HG03469 (cell line): Measurements from ENCODE around the gene KIF17.
A peak's percentile ranks its signal among the peaks of the same experiment; 100 is the strongest.

Experiments used
- ATAC-seq: cut with Tn5 transposase; IDR thresholded peaks from one replicate; pipeline ENCODE4 v1.9.1; 2021; ENCODE audit warnings: mild to moderate bottlenecking, moderate library complexity, moderate number of reproducible peaks; ENCODE audit not compliant: unreplicated experiment

KIF17 gene

DNA sequence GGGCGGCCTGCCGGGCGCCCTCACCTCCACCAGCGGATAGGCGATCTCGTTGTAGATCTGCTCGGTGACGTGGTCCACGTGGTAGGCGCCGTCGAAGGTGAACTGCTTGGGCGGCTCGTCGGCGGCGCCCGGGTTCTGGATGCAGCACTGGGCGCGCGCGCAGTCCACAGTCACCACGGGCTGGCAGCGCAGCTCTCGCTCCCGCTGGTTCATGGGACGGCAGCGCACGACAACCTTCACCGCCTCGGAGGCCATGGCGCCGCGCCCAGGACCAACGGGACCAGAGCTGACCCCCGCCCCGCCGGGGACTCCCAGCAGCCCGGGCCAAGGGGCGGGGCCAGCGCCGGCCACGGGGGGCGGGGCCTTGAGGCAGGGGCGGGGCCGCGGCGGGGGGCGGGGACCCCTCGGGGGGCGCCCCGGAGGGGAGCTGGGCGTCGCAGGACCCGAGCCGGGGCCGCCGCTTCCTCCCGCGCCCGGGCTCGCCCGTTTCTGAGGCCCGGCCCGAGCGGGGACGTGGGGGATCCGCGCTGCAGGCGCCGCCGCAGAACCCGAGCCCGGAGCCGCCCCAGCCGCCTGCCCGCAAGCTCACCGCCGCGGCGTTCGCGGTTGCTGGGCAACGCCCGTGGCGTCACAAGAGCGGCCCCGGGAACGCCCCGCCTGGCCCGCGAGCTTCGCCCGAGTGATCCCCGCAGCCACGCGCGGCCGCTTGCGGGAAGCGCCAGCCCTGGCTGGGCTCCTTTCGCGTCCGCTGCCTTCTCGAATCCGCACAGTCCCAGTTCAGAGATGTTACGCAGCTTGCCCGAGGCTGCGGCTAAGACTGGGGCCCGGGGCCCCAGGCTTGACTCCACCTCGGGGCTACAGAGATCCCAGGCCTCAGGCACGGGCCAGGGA is at the start of gene KIF17:
TSS of gene KIF17 (minus strand) at position 556 of the 891 bp plus-strand sequence. CDS start at position 255, 301 bp downstream.
- no peak for ATAC-seq

DNA sequence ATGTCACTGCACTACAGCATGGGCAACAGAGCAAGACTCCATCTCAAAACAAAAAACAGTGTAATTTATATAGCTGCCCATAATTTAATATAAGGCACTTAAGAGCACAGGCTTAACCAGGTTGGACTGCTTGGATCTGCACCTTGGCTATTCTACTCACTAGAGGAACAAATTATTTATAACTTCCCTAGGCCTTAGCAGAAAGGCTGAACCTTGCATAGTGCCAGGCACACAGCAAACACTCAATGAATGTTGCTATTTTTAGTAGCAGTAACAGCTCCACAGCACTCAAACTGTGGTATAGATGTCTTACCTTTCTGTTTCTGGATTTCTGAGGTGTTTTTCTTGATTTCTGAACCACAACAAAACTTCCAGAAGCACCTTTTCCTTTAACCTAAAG is 49.5 kb upstream of the KIF17 start:
- ATAC-seq = no peak

DNA sequence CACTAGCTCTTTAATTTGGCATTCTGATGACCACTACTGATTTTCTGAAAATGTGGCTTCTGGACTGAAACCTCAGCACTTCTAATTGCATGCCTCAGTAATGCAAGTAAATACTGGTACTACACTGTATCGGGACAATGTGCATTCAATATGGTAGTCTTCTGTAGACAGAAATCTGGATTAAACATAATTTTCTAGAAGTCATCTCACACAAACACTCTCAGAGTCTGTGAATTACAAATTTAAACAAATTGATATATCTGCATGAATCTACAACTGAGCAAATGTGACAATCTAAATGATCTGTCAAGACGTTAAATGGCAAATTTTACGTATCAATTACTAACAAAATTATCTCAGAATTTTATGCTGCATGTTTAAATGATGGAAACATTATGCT is 45.6 kb upstream of the KIF17 start:
- no peak for ATAC-seq

DNA sequence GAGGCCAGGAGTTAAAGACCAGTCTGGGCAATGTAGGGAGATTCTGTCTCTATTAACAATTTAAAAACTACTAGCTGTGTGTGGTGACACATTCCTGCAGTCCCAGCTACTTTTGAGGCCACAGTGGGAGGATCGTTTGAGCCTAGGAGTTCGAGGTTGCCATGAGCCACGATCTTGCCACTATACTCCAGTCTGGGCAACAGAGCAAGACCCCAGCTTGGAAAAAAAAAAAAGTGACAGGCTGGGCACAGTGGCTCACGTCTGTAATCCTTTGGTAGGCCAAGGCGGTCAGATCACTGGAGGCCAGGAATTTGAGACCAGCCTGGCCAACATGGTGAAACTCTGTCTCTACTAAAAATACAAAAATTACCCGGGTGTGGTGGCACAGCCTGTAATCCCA is 42.5 kb upstream of the KIF17 start:
- ATAC-seq = no peak

DNA sequence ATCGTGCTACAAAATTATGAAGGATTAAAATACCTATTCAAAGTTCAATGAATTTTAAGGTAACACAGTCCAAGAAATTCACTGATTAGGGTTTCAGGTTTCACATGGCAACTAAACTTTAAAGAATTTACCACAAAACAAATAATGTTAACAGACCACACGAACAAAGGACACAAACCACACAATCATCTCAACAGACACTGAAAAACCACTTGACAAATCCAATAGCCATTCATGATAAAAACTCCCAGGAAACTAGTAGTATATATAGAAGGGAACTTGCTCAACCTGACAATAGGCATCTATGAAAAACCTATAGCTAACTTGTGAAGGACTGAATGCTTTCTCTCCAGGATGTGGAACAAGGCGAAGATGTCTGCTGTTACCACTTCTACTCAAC is 35.8 kb upstream of the KIF17 start:
- no peak for ATAC-seq

- ATAC-seq = no peak
These were observed 33.7 kb upstream of the KIF17 start for GRCh38 chr1:20751462-20751990.

DNA sequence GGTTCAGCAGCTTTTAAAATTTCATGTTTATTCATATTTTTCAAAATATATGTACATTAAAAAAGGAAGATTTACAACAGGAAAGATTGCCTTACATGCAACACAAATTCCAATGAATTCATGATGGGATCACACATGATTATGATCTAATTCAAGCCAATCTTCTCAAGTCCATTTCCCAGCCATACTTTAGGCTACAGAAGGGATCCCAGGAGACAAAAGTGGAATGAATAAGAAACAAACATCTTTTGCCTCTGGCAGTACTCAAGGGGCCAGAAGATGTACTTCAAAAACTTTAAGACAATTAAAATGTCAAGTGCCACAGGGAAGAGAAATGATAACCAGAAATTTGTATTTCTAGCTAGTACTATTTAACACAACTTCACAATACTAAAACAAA is 24.9 kb upstream of the KIF17 start:
- no peak for ATAC-seq

DNA sequence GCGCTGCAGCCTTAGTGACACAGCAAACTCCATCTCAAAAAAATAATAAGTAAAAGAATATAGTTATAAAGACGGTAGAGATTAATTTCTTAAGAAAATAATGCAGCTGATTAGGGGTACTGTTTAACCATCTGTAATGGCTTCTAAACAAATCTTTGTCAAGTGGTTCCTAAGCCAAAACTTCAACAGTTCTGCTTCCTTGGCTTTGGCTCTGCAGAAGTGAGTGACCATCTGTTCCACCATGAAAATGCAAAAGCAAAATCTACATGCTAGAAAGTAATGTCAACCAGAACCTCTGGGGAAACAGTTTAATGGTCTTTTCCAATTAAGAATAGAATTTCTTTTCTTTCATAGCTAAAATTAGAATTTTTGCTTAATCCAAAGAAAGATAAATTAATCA is 23.0 kb upstream of the KIF17 start:
- ATAC-seq = no peak

- no peak for ATAC-seq
These were observed 21.4 kb upstream of the KIF17 start for GRCh38 chr1:20739225-20739624.

GRCh38 chr1:20735581-20736111 is 17.8 kb upstream of the KIF17 start:
- ATAC-seq = no peak

- no peak for ATAC-seq
These were observed 15.7 kb upstream of the KIF17 start for GRCh38 chr1:20733360-20733975.

DNA sequence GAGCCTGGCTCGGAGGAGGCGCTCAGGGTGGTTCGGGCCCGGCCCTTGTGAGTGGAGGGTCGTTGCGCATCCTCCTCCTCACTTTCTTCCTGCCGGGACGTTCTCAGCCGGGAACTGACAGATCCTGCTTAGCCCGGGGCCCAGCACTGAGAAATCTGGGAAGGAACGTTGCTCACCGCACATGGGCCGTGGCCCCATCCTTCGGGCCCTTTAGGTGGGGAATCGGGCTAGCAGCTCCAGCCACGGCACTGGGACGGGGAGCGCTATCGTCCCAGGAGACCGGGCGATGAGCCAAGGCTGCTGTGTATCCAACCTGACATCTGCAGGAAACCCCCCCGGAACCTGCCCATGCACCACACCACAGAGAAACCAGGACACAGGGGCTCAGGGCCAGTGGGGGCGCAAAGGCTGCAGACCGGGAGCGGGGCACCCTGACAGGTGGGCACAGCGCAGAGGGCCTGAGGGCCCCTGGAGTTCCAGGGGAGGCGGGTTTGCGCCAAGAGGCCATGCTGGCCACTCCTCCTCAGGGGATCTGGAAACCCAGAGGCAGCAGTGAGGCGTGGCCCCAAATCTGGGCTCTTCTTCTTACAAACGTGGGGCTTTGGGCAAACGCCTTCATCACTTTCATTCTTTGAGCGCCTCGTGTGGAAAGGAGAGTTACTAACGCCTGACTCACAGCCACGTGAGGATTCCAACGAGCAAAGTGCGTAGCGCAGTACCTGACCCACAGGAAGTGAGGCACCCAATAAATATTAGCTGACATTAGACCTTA is 15.0 kb upstream of the KIF17 start, which contains the start of gene SH2D5:
TSS of gene SH2D5 (minus strand) at position 116 of the 772 bp plus-strand sequence. CDS start 4,659 bp downstream, outside the sequence.
- peak; percentile 57 for ATAC-seq

DNA sequence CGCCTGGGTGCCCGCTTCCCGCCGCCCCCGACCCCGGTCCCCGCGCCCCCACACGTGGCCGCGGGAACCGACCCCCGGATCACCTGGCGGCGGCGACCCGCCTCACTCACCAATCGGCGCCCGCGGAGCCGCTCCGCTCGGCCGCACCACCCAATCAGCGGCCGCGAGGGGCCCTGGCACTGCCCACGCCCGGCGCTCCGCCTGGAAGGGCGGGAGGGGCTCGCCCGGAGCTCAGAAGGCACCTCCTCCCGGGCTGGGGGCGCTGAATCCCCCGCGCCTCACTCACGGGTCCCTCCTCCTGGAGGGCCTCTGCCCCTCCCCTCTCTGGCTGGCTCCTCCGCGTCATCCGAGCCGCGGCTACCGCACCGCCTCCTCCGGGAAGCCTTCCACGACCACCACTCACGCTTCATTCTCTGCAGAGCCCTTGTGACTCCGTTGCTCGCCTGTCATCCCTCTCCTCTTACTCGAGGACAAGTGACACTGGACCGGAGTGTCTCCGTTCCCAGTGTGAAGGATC is 14.3 kb upstream of the KIF17 start:
- ATAC-seq = no peak

DNA sequence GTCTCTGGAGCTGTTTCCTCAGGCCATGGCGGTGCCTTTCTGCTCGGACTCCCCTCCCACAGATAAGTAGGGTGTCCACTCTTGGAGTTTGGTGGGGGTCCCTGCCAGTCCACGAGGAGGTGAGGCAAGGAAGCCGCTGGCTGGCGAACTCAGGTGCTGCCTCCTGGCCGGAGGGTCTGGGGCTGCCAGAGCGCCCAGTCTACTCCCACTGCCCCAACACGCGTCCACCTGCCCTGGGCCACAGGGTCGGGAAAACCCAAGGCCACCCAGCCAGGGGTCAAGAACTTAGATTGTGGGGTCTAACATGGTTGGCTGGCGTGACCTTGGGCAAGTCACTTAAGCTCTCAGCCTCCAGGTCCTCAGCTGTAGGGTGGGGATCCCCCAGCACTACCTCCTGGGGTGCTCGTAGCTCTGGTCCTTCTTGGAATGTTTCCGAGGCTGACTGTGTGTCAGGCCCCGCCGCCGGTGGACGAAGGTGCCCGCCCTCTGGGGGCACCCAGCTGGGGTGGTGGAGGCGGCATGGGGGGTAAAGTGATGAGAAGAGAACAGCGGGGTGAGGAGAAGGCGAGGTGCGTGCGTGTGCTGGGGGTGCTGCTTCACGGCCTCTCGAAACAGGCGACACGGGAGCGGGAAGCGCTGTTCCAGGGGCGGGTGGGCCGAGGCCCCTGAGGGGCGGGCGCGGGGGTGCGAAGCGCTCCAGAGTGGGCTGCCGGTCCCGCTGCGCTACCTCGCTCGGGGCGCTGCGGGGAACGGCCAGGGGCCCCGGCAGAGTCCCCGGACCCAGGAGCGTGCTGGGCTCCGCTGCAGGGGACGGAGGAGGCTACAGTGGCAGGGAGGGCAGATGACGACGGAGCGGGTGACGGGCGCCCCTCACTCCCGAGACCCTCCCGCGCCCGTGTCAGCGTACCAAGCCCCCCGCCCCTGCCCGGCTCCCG is 13.5 kb upstream of the KIF17 start:
- ATAC-seq = no peak

- no peak for ATAC-seq
These were observed 12.9 kb upstream of the KIF17 start for GRCh38 chr1:20730690-20731056.

DNA sequence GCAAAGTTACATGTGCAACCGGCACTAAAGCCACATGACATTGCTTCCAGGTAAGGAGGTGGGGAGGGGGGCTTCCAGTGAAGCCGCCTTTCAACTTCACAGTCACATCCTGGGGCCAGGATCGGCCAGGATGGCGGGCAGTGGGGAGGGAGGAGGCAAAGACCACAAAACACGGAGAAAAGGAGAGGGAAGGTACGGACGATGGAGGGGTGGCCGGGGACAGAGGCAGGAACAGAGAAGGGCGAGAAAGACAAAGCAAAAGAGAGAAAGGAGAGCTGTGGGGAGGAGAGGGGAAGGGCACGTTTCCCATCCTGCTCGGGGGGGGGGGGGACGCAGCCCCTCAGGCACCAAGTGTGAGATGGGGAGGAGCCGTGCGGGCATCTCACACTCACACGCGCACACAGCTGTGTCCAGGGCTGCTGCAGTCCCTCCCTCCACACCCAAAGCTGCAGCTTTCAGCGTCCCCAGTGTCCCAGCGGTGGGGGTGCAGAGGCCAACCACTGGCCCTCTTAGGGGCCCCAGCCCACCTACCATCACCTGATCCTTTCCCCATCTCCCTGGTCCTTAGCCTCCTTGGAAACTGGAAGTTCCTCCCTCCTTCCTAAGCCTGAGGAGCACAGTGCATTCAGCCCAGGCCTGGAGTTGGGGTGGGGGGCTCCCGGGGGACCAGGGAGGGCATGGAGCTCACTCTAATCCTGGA is 12.3 kb upstream of the KIF17 start:
- no peak for ATAC-seq

DNA sequence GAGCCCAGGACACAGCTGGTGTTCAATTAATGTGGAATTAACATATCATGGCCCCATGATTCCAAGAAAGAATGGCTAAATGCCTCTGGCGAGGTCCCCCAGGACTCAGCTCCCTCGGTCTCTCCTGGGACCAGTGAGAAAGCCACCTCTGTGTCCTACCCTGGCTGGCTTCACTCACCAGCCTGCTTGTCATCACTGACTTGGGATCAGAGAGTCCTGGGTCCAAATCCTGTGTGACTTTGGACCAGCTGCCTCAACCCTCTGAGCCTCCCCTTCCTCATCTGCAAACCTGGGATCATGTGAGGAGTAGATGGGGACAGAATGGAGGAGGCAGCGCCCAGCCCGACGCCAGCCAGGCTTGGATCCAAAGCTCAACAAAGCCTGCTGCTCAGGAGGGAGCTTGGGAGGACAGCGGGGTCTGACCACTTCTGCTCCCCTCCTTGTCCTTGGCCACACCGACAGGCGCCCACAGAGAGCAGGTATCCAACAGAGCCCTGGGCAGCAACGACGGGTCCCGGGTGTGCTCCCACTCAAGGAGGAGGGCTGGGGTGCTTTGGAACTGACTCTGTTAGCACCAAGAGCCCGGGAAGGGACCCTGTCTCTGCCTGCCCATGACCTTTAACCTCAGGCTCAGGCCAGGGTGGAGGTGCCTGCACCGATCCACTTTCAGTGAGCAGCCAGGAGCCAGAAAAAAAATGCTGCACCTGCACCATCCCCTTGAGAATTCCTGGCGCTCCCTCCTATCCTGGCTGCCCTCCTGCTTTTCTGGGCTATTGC is 11.5 kb upstream of the KIF17 start:
- no peak for ATAC-seq
